Glomerular visceral epithelial cell (primary cell): ENCODE results near the gene ADAMTS4.
A peak's percentile ranks its signal among the peaks of the same experiment; 100 is the strongest.
"Not testable (repeated sequence)": the region's sequence is repeated elsewhere in the genome, so short reads cannot be mapped to it uniquely, and the experiment has no call there.

ENCODE experiments used
- DNase-seq: peaks from one replicate; pipeline ENCODE4 v3.0.0-alpha.2; 2016; ENCODE audit errors: extremely low spot score

ADAMTS4 gene

GRCh38 chr1:161198897-161199431, at the start of gene ADAMTS4:
Gene ADAMTS4, minus strand, starts transcription at chr1:161199054. Its CDS starts 427 bp downstream, at chr1:161198627.
- DNase-seq: no peak

- no peak for DNase-seq
Observed at GRCh38 chr1:161244888-161245287, 46.0 kb upstream of the ADAMTS4 start.

GRCh38 chr1:161242313-161242712, 43.5 kb upstream of the ADAMTS4 start:
- DNase-seq: no peak

GRCh38 chr1:161241682-161242081, 42.8 kb upstream of the ADAMTS4 start:
- no peak for DNase-seq

GRCh38 chr1:161238039-161238473, 39.2 kb upstream of the ADAMTS4 start, which contains the start of gene NR1I3:
Gene NR1I3, minus strand, starts transcription at chr1:161238203. Its CDS starts 1,638 bp downstream, at chr1:161236565.
- DNase-seq: no peak

- DNase-seq: no peak
Observed at GRCh38 chr1:161235957-161236775, 37.3 kb upstream of the ADAMTS4 start.

- DNase-seq: no peak
Observed at GRCh38 chr1:161233102-161233501, 34.2 kb upstream of the ADAMTS4 start.

GRCh38 chr1:161230762-161231161, 31.9 kb upstream of the ADAMTS4 start:
- DNase-seq: no peak

GRCh38 chr1:161229896-161230295, 31.0 kb upstream of the ADAMTS4 start:
- DNase-seq: no peak

GRCh38 chr1:161228032-161228431, 29.2 kb upstream of the ADAMTS4 start:
- DNase-seq: no peak

- peak; percentile 80 for DNase-seq
Observed at GRCh38 chr1:161227196-161227871, 28.5 kb upstream of the ADAMTS4 start.

GRCh38 chr1:161226759-161227158, 27.9 kb upstream of the ADAMTS4 start:
- no peak for DNase-seq

GRCh38 chr1:161226320-161226711, 27.5 kb upstream of the ADAMTS4 start:
- no peak for DNase-seq

- peak; percentile 100 for DNase-seq
Observed at GRCh38 chr1:161225534-161226319, 26.9 kb upstream of the ADAMTS4 start, which contains the start of gene TOMM40L. Gene TOMM40L, plus strand, starts transcription at chr1:161226060. Its CDS starts 430 bp downstream, at chr1:161226490.

- no peak for DNase-seq
Observed at GRCh38 chr1:161225178-161225533, 26.3 kb upstream of the ADAMTS4 start.

GRCh38 chr1:161224695-161225087, 25.8 kb upstream of the ADAMTS4 start:
- DNase-seq: not testable (repeated sequence)

- no peak for DNase-seq
Observed at GRCh38 chr1:161223805-161224694, 25.2 kb upstream of the ADAMTS4 start.

- DNase-seq: no peak
Observed at GRCh38 chr1:161222175-161223019, 23.5 kb upstream of the ADAMTS4 start.

GRCh38 chr1:161220002-161220401, 21.1 kb upstream of the ADAMTS4 start:
- no peak for DNase-seq
